Activated CD4-positive, alpha-beta T cell treated with anti-CD3 and anti-CD28 coated beads for 4 hours (primary cell): Measurements from ENCODE around the gene PPP1R12B.
"Not testable (repeated sequence)": the region's sequence is repeated elsewhere in the genome, so short reads cannot be mapped to it uniquely, and the experiment has no call there.

Source experiments
- DNase-seq, 2 donors: peaks; one replicate each; pipeline ENCODE4 v3.0.0-alpha.2; 2020

Gene PPP1R12B

GRCh38 chr1:202493112-202493511 lies 144.6 kb downstream of the PPP1R12B start:
- DNase-seq: not testable (repeated sequence)

GRCh38 chr1:202498542-202498941 lies 150.0 kb downstream of the PPP1R12B start:
- no peak for DNase-seq

GRCh38 chr1:202499997-202500396 lies 151.5 kb downstream of the PPP1R12B start:
- not testable (repeated sequence) for DNase-seq

GRCh38 chr1:202501281-202501680 lies 152.8 kb downstream of the PPP1R12B start:
- DNase-seq: no peak

GRCh38 chr1:202505356-202505755 lies 156.9 kb downstream of the PPP1R12B start:
- no peak for DNase-seq

GRCh38 chr1:202505880-202506575 lies 157.5 kb downstream of the PPP1R12B start:
- not testable (repeated sequence) for DNase-seq

- DNase-seq: not testable (repeated sequence)
Measured at GRCh38 chr1:202508863-202509262, 160.4 kb downstream of the PPP1R12B start.

GRCh38 chr1:202513875-202514274 lies 165.4 kb downstream of the PPP1R12B start:
- not testable (repeated sequence) for DNase-seq

GRCh38 chr1:202516434-202516877 lies 168.0 kb downstream of the PPP1R12B start:
- DNase-seq: no peak

GRCh38 chr1:202517146-202517545 lies 168.6 kb downstream of the PPP1R12B start:
- DNase-seq: not testable (repeated sequence)

- not testable (repeated sequence) for DNase-seq
Measured at GRCh38 chr1:202518180-202518579, 169.7 kb downstream of the PPP1R12B start.

GRCh38 chr1:202518905-202519304 lies 170.4 kb downstream of the PPP1R12B start:
- DNase-seq: not testable (repeated sequence)

GRCh38 chr1:202520129-202520856 lies 171.8 kb downstream of the PPP1R12B start:
- DNase-seq: not testable (repeated sequence)

- DNase-seq: not testable (repeated sequence)
Measured at GRCh38 chr1:202520857-202521216, 172.3 kb downstream of the PPP1R12B start.

GRCh38 chr1:202521484-202521883 lies 173.0 kb downstream of the PPP1R12B start:
- not testable (repeated sequence) for DNase-seq

- DNase-seq: no peak
Measured at GRCh38 chr1:202521886-202522285, 173.4 kb downstream of the PPP1R12B start.

GRCh38 chr1:202526056-202526455 lies 177.6 kb downstream of the PPP1R12B start:
- not testable (repeated sequence) for DNase-seq

GRCh38 chr1:202528096-202528722 lies 179.7 kb downstream of the PPP1R12B start:
- not testable (repeated sequence) for DNase-seq

- not testable (repeated sequence) for DNase-seq
Measured at GRCh38 chr1:202530686-202531085, 182.2 kb downstream of the PPP1R12B start.

- no peak for DNase-seq
Measured at GRCh38 chr1:202531472-202531811, 182.9 kb downstream of the PPP1R12B start.

GRCh38 chr1:202531812-202532616 lies 183.5 kb downstream of the PPP1R12B start:
- not testable (repeated sequence) for DNase-seq

GRCh38 chr1:202539166-202539574 lies 190.7 kb downstream of the PPP1R12B start:
- not testable (repeated sequence) for DNase-seq

GRCh38 chr1:202539583-202539982 lies 191.1 kb downstream of the PPP1R12B start:
- not testable (repeated sequence) for DNase-seq
